ENCODE measurements around the gene PTCH1.

Gene PTCH1

DNA sequence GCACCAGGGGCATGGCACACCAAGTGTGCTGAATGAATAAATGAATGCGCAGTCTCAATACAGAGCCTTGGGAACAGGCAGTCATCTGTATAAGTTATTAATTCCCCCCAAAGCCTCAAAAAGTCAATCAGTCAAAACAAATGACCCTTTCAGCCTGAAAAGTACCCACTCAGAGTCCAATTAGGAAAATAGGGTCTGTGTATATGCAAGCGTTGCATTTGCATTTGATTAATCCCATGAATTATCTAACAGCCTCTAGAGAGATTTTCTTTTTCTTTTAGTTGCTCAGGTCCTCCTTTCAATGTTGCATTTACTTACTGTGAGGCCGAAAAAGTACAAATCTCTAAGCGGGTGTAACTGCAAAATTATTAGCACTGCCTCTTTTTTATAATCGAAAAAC lies 23.4 kb downstream of the PTCH1 start:
- Histone ChIP-seq H3K4me3 (ENCODE audit: low read depth, low read length) (no peak overlapping the region), H3K4me1 (ENCODE audit: control insufficient read depth in 1 of 2, insufficient read depth in 2 of 2, low read length in 2 of 2) (peaks cover 2 to 6% of the 10 kb centered on the region in 2 experiments), H3K4me2 (ENCODE audit: low read length) (no peak overlapping the region), H3K79me1 (ENCODE audit: low read length) (no peaks in the 10 kb centered on the region), H3K4ac (ENCODE audit: low read depth, low read length) (no peak overlapping the region), H3K27me3 (ENCODE audit: insufficient read depth, low read length) (no peaks in the 10 kb centered on the region), H3K18ac (ENCODE audit: low read length) (no peak overlapping the region), H2BK5ac (ENCODE audit: low read depth, low read length, poor library complexity) (no peak overlapping the region), H3K14ac (ENCODE audit: low read length) (no peak overlapping the region), H3K27ac (ENCODE audit: low read depth, low read length) (no peak overlapping the region), H3K9ac (ENCODE audit: low read length) (no peak overlapping the region), H2AFZ (ENCODE audit: insufficient read depth, low read length, poor library complexity) (no peak overlapping the region), H2AK5ac (ENCODE audit: low read length) (no peak overlapping the region), H3K9me3 (ENCODE audit: insufficient read depth, low read depth, low read length) (peaks cover 5% of the 10 kb centered on the region), H3K79me2 (ENCODE audit: control insufficient read depth, insufficient read depth, low read length, poor library complexity) (peaks cover 2% of the 10 kb centered on the region), H3K36me3 (ENCODE audit: control insufficient read depth in 1 of 2, insufficient read depth in 2 of 2, low read length in 2 of 2) (peaks cover 16 to 21% of the 10 kb centered on the region in 2 experiments), H2BK120ac (ENCODE audit: insufficient read depth, low read length, poor library complexity) (no peak overlapping the region), H3K23ac (ENCODE audit: low read length) (no peak overlapping the region), H2BK12ac (ENCODE audit: low read length) (no peak overlapping the region), H4K8ac (ENCODE audit: low read depth, low read length) (no peak overlapping the region), H4K12ac (ENCODE audit: low read depth, low read length) (no peak overlapping the region), H4K91ac (ENCODE audit: low read depth, low read length) (no peak overlapping the region)
- no peak for DNase-seq
- no CpG with 5 or more reads among the region's 5 CpGs for WGBS (ENCODE audit: extremely low coverage, insufficient coverage, insufficient read length)

DNA sequence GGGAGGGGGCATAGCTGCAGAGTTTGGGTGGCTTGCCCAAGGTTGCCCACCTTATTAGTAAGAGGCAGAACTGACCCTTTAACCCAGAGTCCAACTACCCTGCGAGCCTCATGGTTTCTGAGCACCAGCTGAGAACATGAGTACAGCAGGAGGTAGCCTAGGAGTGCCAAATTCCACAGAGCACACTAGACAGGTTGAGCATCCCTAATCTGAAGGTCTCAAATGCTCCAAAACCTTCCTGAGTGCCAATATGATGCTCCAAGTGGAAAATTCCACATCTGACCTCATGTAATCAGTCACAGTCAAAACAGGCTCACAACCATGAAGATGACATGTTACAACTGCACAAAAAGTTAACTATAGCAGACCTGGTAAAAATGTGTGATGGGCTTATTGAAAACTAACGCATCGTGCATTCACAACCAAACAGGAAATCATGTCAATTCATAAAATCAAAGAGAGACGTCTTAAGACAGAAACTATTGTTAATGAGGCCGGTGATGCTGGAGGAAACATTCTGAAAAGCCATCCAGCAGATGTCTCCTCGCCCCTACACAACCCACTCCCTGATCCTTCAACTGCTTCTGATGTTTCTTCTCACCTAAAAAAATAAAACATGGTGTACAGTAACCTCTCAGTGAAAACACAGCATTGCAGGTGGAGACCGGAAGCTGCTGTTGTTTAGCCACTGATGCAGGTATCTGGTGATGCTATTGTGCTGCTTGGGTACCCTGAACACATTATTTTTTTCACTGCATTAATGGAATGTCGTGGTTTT lies 25.0 kb downstream of the PTCH1 start:
- H4K91ac ChIP-seq (ENCODE audit: low read depth, low read length), result no peak overlapping the region
- H3K79me2 ChIP-seq (ENCODE audit: control insufficient read depth, insufficient read depth, low read length, poor library complexity), result peaks cover 2% of the 10 kb centered on the region
- H3K27ac ChIP-seq (ENCODE audit: low read depth, low read length), result no peak overlapping the region
- peaks cover 5% of the 10 kb centered on the region for H3K9me3 ChIP-seq (ENCODE audit: insufficient read depth, low read depth, low read length)
- peak overlapping the region; percentile 21 for H3K4ac ChIP-seq (ENCODE audit: low read depth, low read length)
- H2BK12ac ChIP-seq (ENCODE audit: low read length), result no peak overlapping the region
- H3K79me1 ChIP-seq (ENCODE audit: low read length), result no peaks in the 10 kb centered on the region
- peak overlapping the region; percentile 49 for H3K18ac ChIP-seq (ENCODE audit: low read length)
- H3K36me3 ChIP-seq (ENCODE audit: control insufficient read depth in 1 of 2, insufficient read depth in 2 of 2, low read length in 2 of 2), result peaks cover 16 to 23% of the 10 kb centered on the region in 2 experiments
- H3K27me3 ChIP-seq (ENCODE audit: insufficient read depth, low read length), result no peaks in the 10 kb centered on the region
- no peak overlapping the region for H3K9ac ChIP-seq (ENCODE audit: low read length)
- no CpG with 5 or more reads among the region's 8 CpGs for WGBS (ENCODE audit: extremely low coverage, insufficient coverage, insufficient read length)
- H3K4me3 ChIP-seq (ENCODE audit: low read depth, low read length), result no peak overlapping the region
- no peak overlapping the region for H2BK120ac ChIP-seq (ENCODE audit: insufficient read depth, low read length, poor library complexity)
- no peak overlapping the region for H2BK5ac ChIP-seq (ENCODE audit: low read depth, low read length, poor library complexity)
- peaks cover 0 to 3% of the 10 kb centered on the region in 2 experiments for H3K4me1 ChIP-seq (ENCODE audit: control insufficient read depth in 1 of 2, insufficient read depth in 2 of 2, low read length in 2 of 2)
- no peak overlapping the region for H4K12ac ChIP-seq (ENCODE audit: low read depth, low read length)
- no peak overlapping the region for H3K4me2 ChIP-seq (ENCODE audit: low read length)
- no peak overlapping the region for H2AK5ac ChIP-seq (ENCODE audit: low read length)
- H2AFZ ChIP-seq (ENCODE audit: insufficient read depth, low read length, poor library complexity), result no peak overlapping the region
- no peak overlapping the region for H3K14ac ChIP-seq (ENCODE audit: low read length)
- H3K23ac ChIP-seq (ENCODE audit: low read length), result no peak overlapping the region
- no peak overlapping the region for H4K8ac ChIP-seq (ENCODE audit: low read depth, low read length)
- DNase-seq, result no peak

DNA sequence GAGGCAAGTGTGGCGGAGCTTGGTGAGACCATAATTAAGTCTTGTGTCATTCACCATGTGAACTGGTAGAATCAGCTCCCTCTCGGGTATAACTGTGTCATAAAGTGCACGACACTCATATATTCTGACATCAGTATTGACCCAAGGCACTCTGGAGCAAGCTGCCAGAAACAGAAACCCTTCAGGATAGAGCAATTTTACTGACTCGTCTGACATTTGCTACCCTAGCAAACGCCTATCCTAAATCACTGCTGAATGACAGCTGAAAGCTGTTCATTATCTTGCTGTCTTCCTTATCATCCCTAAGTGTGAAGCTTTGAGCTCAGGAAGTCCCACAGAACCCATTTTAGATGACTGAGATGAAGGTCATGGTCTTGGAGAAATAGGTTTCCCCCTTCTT lies 27.8 kb downstream of the PTCH1 start:
- Histone ChIP-seq H3K9me3 (ENCODE audit: insufficient read depth, low read depth, low read length) (peaks cover 2% of the 10 kb centered on the region), H3K27me3 (ENCODE audit: insufficient read depth, low read length) (no peaks in the 10 kb centered on the region), H3K27ac (ENCODE audit: low read depth, low read length) (no peak overlapping the region), H4K8ac (ENCODE audit: low read depth, low read length) (no peak overlapping the region), H3K4me1 (ENCODE audit: control insufficient read depth in 1 of 2, insufficient read depth in 2 of 2, low read length in 2 of 2) (no peaks in the 10 kb centered on the region), H3K4me2 (ENCODE audit: low read length) (no peak overlapping the region), H3K18ac (ENCODE audit: low read length) (no peak overlapping the region), H3K14ac (ENCODE audit: low read length) (no peak overlapping the region), H3K36me3 (ENCODE audit: control insufficient read depth in 1 of 2, insufficient read depth in 2 of 2, low read length in 2 of 2) (peaks cover 9 to 18% of the 10 kb centered on the region in 2 experiments), H4K91ac (ENCODE audit: low read depth, low read length) (no peak overlapping the region), H3K79me2 (ENCODE audit: control insufficient read depth, insufficient read depth, low read length, poor library complexity) (peaks cover 3% of the 10 kb centered on the region), H2AK5ac (ENCODE audit: low read length) (no peak overlapping the region), H3K79me1 (ENCODE audit: low read length) (no peaks in the 10 kb centered on the region), H3K4ac (ENCODE audit: low read depth, low read length) (no peak overlapping the region), H2AFZ (ENCODE audit: insufficient read depth, low read length, poor library complexity) (no peak overlapping the region), H3K9ac (ENCODE audit: low read length) (no peak overlapping the region), H2BK120ac (ENCODE audit: insufficient read depth, low read length, poor library complexity) (no peak overlapping the region), H2BK12ac (ENCODE audit: low read length) (no peak overlapping the region), H4K12ac (ENCODE audit: low read depth, low read length) (no peak overlapping the region), H2BK5ac (ENCODE audit: low read depth, low read length, poor library complexity) (no peak overlapping the region), H3K4me3 (ENCODE audit: low read depth, low read length) (no peak overlapping the region), H3K23ac (ENCODE audit: low read length) (no peak overlapping the region)
- WGBS (ENCODE audit: extremely low coverage, insufficient coverage, insufficient read length), result no CpG with 5 or more reads among the region's 5 CpGs
- no peak for DNase-seq

DNA sequence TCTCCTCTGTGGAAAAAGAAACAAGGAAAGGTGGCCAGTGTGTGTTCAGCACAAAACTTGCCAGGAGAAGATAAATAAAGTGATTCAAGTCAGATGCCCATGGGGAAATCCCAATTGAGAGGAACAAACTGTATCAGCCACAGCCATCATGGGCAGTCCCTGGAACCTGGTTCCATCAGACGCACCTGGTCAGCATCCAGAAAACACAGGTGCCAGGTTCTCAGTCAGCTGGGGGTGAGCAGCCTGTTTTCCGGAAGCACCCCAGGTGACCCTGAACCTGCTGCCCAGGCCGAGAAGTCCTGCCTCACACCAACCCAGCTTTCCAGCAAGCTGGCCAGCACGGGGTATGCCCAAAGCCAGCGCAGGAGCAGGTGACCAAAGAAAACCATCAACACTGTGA lies 30.5 kb downstream of the PTCH1 start:
- Histone ChIP-seq H3K4me2 (ENCODE audit: low read length) (no peak overlapping the region), H3K9me3 (ENCODE audit: insufficient read depth, low read depth, low read length) (no peaks in the 10 kb centered on the region), H2AFZ (ENCODE audit: insufficient read depth, low read length, poor library complexity) (no peak overlapping the region), H3K79me1 (ENCODE audit: low read length) (no peaks in the 10 kb centered on the region), H3K18ac (ENCODE audit: low read length) (peak overlapping the region; percentile 67), H3K14ac (ENCODE audit: low read length) (no peak overlapping the region), H3K4me1 (ENCODE audit: control insufficient read depth in 1 of 2, insufficient read depth in 2 of 2, low read length in 2 of 2) (no peaks in the 10 kb centered on the region), H3K36me3 (ENCODE audit: control insufficient read depth in 1 of 2, insufficient read depth in 2 of 2, low read length in 2 of 2) (peaks cover 8 to 15% of the 10 kb centered on the region in 2 experiments), H2BK12ac (ENCODE audit: low read length) (no peak overlapping the region), H4K12ac (ENCODE audit: low read depth, low read length) (no peak overlapping the region), H3K9ac (ENCODE audit: low read length) (no peak overlapping the region), H3K4ac (ENCODE audit: low read depth, low read length) (no peak overlapping the region), H4K8ac (ENCODE audit: low read depth, low read length) (no peak overlapping the region), H3K79me2 (ENCODE audit: control insufficient read depth, insufficient read depth, low read length, poor library complexity) (peaks cover 2% of the 10 kb centered on the region), H3K27ac (ENCODE audit: low read depth, low read length) (no peak overlapping the region), H2BK5ac (ENCODE audit: low read depth, low read length, poor library complexity) (no peak overlapping the region), H3K27me3 (ENCODE audit: insufficient read depth, low read length) (no peaks in the 10 kb centered on the region), H2BK120ac (ENCODE audit: insufficient read depth, low read length, poor library complexity) (no peak overlapping the region), H2AK5ac (ENCODE audit: low read length) (no peak overlapping the region), H4K91ac (ENCODE audit: low read depth, low read length) (no peak overlapping the region), H3K23ac (ENCODE audit: low read length) (no peak overlapping the region), H3K4me3 (ENCODE audit: low read depth, low read length) (no peak overlapping the region)
- WGBS (ENCODE audit: extremely low coverage, insufficient coverage, insufficient read length), result no CpG with 5 or more reads among the region's 5 CpGs
- no peak for DNase-seq

All from trophoblast cell (in vitro differentiated cells and primary cell).